GM12892 (cell line): ENCODE data around the gene PAX6. TPM values are rescaled to one million over a fixed set of nuclear protein-coding genes. Genes with fewer than 3 reads are reported as not detected.
A peak's percentile ranks its signal among the peaks of the same experiment; 100 is the strongest.

Source experiments
- DNase-seq: peaks from one replicate; pipeline ENCODE4 v3.0.0; 2011; ENCODE audit not compliant: insufficient read length
- FAIRE-seq: peaks from 2 replicates; lab custom pipeline; 2011; peaks lifted over from hg19 to GRCh38; lab: Jason Lieb, UNC
- POLR2A ChIP-seq: IDR thresholded peaks from 2 replicates; pipeline ENCODE4 v1.6.1; 2011; ENCODE audit warnings: low read depth, low read length, control low read depth
- POLR2AphosphoS5 ChIP-seq: IDR thresholded peaks from 2 replicates; pipeline ENCODE4 v1.6.1; 2011; ENCODE audit warnings: low read depth, low read length, control low read depth
- TAF1 ChIP-seq: IDR thresholded peaks from 2 replicates; pipeline ENCODE4 v1.6.1; 2011; ENCODE audit warnings: low read depth, mild to moderate bottlenecking, control low read depth, low read length, borderline replicate concordance
- polyA plus RNA-seq: library from polyadenylated mRNA; unstranded; fragments of >200 nt; gene quantifications from one replicate; pipeline ENCODE4 v1.2.1, GENCODE V29; 2012; ENCODE audit warnings: missing spikeins, inconsistent platforms; ENCODE audit not compliant: missing spikeins

The PAX6 gene
- not detected for polyA plus RNA-seq

DNA sequence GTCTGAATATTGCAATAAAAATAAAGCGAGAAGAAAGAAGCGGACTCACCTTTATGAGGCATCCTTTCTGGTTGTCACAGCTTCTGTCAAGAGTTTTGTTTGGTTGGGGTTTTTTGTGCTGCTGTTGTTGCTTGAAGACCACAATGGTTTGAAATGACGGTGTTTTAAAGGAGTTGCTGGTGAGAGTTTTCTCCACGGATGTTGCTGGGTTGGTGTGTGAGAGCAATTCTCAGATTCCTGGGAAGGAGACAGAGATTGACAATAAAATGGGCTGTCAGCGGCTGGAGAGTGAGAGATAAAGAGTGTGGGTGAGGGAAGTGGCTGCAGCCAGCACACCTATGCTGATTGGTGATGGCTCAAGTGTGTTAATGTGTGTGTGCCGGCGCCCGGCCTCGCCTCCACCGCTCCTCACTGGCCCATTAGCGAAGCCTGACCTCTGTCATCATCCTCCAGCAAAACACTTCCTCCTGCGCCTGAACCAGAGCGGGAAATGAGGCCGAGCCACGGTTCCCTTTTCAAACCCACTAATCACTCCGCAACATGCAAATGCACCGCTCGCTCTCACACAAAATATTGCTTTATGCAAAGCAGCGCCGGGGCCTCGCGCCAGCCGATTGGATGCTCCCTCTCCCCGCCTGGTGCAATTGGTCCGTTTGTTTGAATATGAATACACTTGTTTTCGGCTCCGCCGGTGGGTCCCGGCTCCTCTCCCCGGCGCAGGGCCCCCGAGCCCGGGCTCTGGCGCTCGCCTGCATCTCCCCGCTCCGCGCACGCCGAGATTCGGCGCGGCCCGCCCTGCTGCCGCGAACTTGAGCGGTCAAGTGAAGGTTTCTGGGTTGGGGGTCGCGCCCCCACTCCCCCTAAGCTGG, at the start of gene PAX6:
Gene PAX6, minus strand, starts transcription at position 544 of the 869 bp plus-strand sequence. CDS start 4,911 bp downstream, outside the sequence.
- no peak for DNase-seq
- FAIRE-seq = peak; percentile 97
- TF ChIP-seq POLR2AphosphoS5 (no peak), TAF1 (no peak), POLR2A (no peak)

DNA sequence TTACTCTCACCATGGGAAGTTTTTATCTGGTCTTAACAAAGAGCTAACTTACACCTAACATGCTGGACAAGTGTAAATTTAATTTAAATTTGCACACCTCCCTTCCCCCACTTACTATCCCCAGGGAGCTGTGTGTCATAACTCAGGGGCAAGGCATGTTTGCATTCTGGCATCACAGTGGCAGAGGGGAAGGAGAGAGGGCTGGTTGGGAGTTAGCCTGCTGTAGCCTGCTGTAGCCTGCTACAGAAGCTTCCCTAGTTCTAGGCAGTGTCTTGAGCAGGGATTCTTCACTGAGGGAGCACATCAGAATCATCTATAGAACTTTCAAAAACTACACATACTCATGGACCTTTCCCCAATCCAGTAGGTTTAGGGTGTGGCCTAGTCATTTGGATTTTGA, 49.3 kb upstream of the PAX6 start:
- FAIRE-seq (no peak), DNase-seq (no peak)
- no peak for TF ChIP-seq TAF1
- no peak for TF ChIP-seq POLR2AphosphoS5
- no peak for TF ChIP-seq POLR2A

DNA sequence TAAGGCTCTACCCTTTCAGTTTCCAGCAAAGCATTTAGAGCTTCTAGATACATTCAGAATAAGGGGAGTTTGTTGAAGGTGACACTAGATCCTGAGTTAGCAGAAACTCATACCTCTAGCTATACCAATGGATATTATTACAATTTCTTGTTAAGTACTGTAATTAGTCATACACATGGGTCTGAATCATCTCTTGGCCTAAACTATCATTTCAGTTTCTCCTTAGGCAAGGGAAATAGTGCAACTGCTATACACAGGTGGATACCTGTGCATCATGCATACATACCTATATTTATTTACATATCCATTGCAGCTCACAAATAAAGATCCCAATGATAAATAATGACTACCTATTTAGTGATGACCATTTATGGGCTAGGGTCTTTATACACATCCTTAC, 45.1 kb upstream of the PAX6 start:
- no peak for FAIRE-seq
- TF ChIP-seq POLR2A = no peak
- TF ChIP-seq TAF1 = no peak
- no peak for TF ChIP-seq POLR2AphosphoS5
- no peak for DNase-seq

- no peak for TF ChIP-seq TAF1
- TF ChIP-seq POLR2AphosphoS5 = no peak
- TF ChIP-seq POLR2A = no peak
- DNase-seq (no peak), FAIRE-seq (no peak)
These were observed 44.3 kb upstream of the PAX6 start for GRCh38 chr11:31855466-31855865.

DNA sequence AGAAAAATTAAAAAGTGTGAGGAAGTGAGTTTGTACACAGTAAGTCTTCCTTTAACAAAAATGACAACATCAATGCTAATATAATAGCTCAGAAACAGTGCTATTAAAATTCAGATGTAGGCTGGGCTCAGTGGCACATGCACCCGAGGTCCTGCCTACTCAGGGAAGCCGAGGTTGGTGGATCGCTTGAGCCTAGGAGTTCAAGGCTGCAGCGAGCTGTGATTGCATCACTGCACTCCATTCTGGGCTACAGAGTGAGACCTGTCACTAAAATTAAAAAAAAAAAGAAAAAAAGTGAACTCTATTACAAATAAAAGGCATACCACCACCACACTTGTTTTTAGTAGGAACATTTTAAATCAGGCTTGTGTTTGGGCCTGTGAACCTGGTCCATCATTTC, 39.2 kb upstream of the PAX6 start:
- FAIRE-seq (no peak), DNase-seq (no peak)
- TF ChIP-seq TAF1 (no peak), POLR2A (no peak), POLR2AphosphoS5 (no peak)

DNA sequence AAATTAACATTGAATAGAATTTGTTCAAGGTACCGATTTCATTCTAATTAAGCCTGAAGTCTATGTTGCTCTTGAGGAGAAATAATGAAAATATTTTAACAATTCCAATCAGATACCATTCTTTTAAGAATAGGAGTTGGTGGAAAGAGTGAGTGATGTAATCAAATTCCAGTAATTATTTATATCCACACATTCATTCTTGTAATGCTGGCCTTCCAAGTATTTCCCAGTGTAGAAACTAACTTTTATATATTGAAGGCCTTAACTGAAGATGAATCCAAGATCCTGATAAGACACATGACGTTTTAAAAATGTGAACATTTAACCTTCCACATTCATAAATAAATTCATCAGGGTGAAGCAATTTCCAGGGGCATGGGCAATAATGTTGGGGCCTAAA, 36.6 kb upstream of the PAX6 start:
- no peak for TF ChIP-seq POLR2A
- no peak for TF ChIP-seq TAF1
- no peak for TF ChIP-seq POLR2AphosphoS5
- DNase-seq (no peak), FAIRE-seq (no peak)

DNA sequence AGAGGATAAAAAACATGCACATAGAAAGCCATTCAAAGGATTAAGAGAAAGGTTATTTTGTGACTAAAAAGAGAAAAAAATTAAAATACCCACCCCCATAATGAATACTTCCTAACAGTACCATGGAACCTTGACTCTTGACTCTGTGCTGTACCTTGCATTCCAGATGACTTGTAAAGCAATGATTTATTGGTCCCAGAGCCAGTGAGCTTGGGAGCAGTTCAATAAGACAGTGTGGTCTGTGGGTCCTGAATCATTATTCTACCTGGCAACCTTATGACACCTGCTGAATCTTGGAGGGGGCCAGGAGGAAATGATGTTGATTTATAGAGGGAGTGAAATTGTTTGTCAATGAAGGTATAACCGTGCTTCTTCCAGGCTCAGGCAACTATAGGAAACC, 34.2 kb upstream of the PAX6 start:
- FAIRE-seq (no peak), DNase-seq (no peak)

GRCh38 chr11:31844351-31844750, 33.2 kb upstream of the PAX6 start:
- no peak for DNase-seq
- FAIRE-seq = no peak
- no peak for TF ChIP-seq TAF1
- no peak for TF ChIP-seq POLR2AphosphoS5
- TF ChIP-seq POLR2A = no peak

More for the DNA sequence above, 34.2 kb upstream of the PAX6 start:
- TF ChIP-seq TAF1 (no peak), POLR2A (no peak), POLR2AphosphoS5 (no peak)

DNA sequence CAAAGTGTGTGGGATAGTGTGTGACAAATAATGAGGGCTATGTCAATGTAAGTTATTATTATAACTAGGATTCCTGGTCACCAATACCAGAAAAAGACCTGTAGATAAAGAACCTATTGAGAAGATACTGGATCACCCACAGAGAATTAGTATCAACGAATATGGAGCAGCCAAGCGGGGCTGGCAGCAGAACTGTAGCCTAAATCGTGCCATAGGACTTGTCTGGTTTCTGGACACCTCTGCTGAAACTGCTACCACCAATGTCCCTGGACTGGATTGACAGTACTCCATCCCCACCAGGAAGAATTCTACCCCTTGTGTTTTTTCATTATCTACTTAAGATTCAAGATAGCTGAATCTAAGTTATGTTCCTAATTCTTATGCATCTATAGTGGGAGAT, 30.3 kb upstream of the PAX6 start:
- TF ChIP-seq POLR2A (no peak), POLR2AphosphoS5 (no peak), TAF1 (no peak)
- FAIRE-seq = no peak
- DNase-seq = no peak

- DNase-seq (no peak), FAIRE-seq (no peak)
- TF ChIP-seq TAF1 = no peak
- TF ChIP-seq POLR2AphosphoS5 = no peak
- TF ChIP-seq POLR2A = no peak
These were observed 23.1 kb upstream of the PAX6 start for GRCh38 chr11:31834237-31834636.

GRCh38 chr11:31830406-31830805, 19.3 kb upstream of the PAX6 start:
- FAIRE-seq = no peak
- no peak for DNase-seq
- TF ChIP-seq POLR2A = no peak
- TF ChIP-seq TAF1 = no peak
- no peak for TF ChIP-seq POLR2AphosphoS5

DNA sequence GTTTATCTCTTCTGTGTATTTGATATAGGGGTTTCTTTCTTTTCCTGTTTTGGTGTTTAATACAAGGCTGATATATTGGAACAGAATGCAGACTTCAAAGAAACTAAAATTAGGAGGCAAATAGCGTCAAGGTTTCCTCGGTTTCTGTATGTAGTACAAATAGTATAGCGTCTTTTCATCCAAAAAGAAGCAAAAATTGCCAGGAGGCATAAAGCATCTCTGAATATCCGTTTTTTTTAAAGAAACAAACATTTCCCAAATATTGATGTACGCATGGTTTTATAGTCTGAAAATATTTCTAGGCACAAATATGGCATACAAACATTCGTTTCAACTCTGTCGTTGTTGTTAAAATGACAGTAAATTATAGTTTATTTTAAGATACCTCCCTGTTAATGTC, 17.1 kb upstream of the PAX6 start:
- DNase-seq (no peak), FAIRE-seq (no peak)
- no peak for TF ChIP-seq POLR2A
